ENCODE results near the gene TREM2. TPM values are rescaled to one million over a fixed set of nuclear protein-coding genes. Genes with fewer than 3 reads are reported as not detected.
A peak's percentile ranks its signal among the peaks of the same experiment; 100 is the strongest.

TREM2 gene
- total RNA-seq, 2 donors from 2014 or later, result not detected

DNA sequence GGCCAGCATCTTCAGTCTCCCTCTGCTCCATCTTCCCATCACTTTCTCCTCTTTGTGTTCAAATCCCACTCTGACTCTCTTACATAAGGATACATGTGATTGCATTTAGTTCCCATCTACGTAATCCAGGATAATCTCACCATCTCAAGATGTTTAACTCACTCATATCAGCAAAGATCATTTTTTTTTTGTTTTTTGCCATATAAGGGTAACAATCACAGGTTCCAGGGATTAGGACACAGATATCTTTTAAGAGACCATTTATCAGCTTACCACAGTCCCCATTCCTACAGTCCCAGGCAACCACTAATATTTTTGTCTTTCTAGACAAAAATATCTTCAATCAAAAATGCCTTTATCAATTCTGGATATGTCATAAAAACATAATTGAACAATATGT lies 41.2 kb upstream of the TREM2 start:
- H3K4me1 Mint-ChIP-seq, result peaks cover 8% of the 10 kb centered on the region
- no peaks in the 10 kb centered on the region for H3K9me3 Mint-ChIP-seq
- no peak overlapping the region for H3K9ac ChIP-seq (ENCODE audit: extremely low read depth, low read length, poor library complexity, severe bottlenecking)
- no peaks in the 10 kb centered on the region for H3K9me3 ChIP-seq (ENCODE audit: control insufficient read depth, low read length)
- H3K36me3 Mint-ChIP-seq (ENCODE audit: low read depth), result no peaks in the 10 kb centered on the region
- H3K4me1 ChIP-seq (ENCODE audit: control insufficient read depth, insufficient read depth, low read length), result no peaks in the 10 kb centered on the region
- no peak overlapping the region for H3K4me3 ChIP-seq (ENCODE audit: low read length)
- no peak overlapping the region for H3K27ac Mint-ChIP-seq
- no peaks in the 10 kb centered on the region for H3K27me3 ChIP-seq (ENCODE audit: control insufficient read depth, insufficient read depth, low read length, poor library complexity, severe bottlenecking)
- no peak overlapping the region for H3K27ac ChIP-seq (ENCODE audit: low read depth, low read length)
- TF ChIP-seq, protein P1, sequence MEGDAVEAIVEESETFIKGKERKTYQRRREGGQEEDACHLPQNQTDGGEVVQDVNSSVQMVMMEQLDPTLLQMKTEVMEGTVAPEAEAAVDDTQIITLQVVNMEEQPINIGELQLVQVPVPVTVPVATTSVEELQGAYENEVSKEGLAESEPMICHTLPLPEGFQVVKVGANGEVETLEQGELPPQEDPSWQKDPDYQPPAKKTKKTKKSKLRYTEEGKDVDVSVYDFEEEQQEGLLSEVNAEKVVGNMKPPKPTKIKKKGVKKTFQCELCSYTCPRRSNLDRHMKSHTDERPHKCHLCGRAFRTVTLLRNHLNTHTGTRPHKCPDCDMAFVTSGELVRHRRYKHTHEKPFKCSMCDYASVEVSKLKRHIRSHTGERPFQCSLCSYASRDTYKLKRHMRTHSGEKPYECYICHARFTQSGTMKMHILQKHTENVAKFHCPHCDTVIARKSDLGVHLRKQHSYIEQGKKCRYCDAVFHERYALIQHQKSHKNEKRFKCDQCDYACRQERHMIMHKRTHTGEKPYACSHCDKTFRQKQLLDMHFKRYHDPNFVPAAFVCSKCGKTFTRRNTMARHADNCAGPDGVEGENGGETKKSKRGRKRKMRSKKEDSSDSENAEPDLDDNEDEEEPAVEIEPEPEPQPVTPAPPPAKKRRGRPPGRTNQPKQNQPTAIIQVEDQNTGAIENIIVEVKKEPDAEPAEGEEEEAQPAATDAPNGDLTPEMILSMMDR (conservative IDR thresholded peaks at IDR 0.05), result no peak
- no peak overlapping the region for H3K4me3 Mint-ChIP-seq
- H3K27me3 Mint-ChIP-seq (ENCODE audit: insufficient read depth), result peaks cover 3% of the 10 kb centered on the region
- WGBS, 2 experiments (ENCODE audit: insufficient coverage in 1 of 2, insufficient read length in 1 of 2), result 94 to 100% methylated on average over 1 of the region's 1 CpG
- H3K36me3 ChIP-seq (ENCODE audit: control insufficient read depth, insufficient read depth, low read length), result no peaks in the 10 kb centered on the region
- DNase-seq, result no peak

GRCh38 chr6:41201764-41202173 lies 38.9 kb upstream of the TREM2 start:
- Mint-ChIP-seq H3K27me3 (ENCODE audit: insufficient read depth) (peaks cover 3% of the 10 kb centered on the region), H3K27ac (no peak overlapping the region), H3K4me1 (peaks cover 8% of the 10 kb centered on the region), H3K4me3 (no peak overlapping the region), H3K9me3 (no peaks in the 10 kb centered on the region), H3K36me3 (ENCODE audit: low read depth) (no peaks in the 10 kb centered on the region)
- no peak overlapping the region for H3K4me3 ChIP-seq (ENCODE audit: low read length)
- no peak overlapping the region for H3K27ac ChIP-seq (ENCODE audit: low read depth, low read length)
- WGBS, 2 experiments (ENCODE audit: insufficient coverage in 1 of 2, insufficient read length in 1 of 2), result 77 to 96% methylated on average over 7 to 8 of the region's 8 CpGs
- H3K27me3 ChIP-seq (ENCODE audit: control insufficient read depth, insufficient read depth, low read length, poor library complexity, severe bottlenecking), result peaks cover 4% of the 10 kb centered on the region
- H3K9ac ChIP-seq (ENCODE audit: extremely low read depth, low read length, poor library complexity, severe bottlenecking), result no peak overlapping the region
- DNase-seq, result peak; percentile 17
- H3K36me3 ChIP-seq (ENCODE audit: control insufficient read depth, insufficient read depth, low read length), result no peaks in the 10 kb centered on the region
- no peaks in the 10 kb centered on the region for H3K4me1 ChIP-seq (ENCODE audit: control insufficient read depth, insufficient read depth, low read length)
- TF ChIP-seq, protein P1 (conservative IDR thresholded peaks at IDR 0.05), result no peak
- no peaks in the 10 kb centered on the region for H3K9me3 ChIP-seq (ENCODE audit: control insufficient read depth, low read length)

DNA sequence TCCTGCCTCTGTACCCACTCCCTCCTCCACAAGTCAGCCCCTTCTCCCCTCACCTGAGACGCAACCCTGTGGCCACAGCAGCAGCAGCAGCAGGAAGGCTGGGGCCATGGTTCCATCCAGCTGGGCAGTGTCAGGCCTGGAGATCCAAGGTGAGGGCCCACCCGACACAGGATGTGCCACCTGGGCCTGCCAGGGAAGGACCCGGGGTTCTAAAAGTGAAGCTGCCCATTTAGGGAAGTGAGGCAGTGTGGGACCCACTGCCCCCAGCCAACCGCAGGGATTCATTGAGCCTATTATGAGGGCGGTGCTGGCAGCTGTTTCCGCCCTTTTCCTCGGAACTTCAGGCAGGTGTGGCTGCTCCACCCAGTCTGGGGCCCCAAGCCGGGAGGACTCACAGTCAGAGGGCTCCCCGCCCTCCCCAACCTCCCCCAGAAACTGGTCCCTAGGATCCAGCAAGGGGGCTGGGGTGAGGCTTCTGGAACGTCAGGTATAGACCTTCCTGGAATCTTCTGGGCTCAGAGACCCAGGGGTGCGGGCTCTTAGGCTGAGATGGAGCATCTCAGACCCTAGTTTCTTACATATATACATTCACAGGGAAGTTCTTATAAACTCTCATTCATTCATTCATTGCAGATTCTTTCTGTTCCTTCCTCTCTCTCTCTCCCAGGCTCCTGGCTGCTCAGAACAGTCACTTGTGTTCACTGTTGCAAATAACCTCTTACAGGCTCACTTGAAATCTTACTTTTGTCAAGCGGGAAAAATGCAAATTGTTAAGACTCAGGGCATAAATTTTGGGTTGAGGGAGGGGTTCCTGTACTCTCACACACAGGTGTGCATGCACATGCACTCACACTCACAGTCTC lies 38.2 kb upstream of the TREM2 start, which contains the start of gene TREML2:
Gene TREML2, minus strand, starts transcription at position 249 of the 863 bp plus-strand sequence. Its CDS starts 141 bp downstream, at position 108.
- no peak within 1 kb of the TSS for H3K4me3 ChIP-seq (ENCODE audit: low read length)
- no peaks in the 10 kb centered on the region for H3K36me3 ChIP-seq (ENCODE audit: control insufficient read depth, insufficient read depth, low read length)
- H3K27me3 ChIP-seq (ENCODE audit: control insufficient read depth, insufficient read depth, low read length, poor library complexity, severe bottlenecking), result peaks cover 10% of the 10 kb centered on the region
- Mint-ChIP-seq H3K4me1 (peaks cover 8% of the 10 kb centered on the region), H3K27ac (no peak within 1 kb of the TSS), H3K36me3 (ENCODE audit: low read depth) (no peaks in the 10 kb centered on the region), H3K27me3 (ENCODE audit: insufficient read depth) (peaks cover 8% of the 10 kb centered on the region), H3K9me3 (no peaks in the 10 kb centered on the region), H3K4me3 (no peak within 1 kb of the TSS)
- H3K9ac ChIP-seq (ENCODE audit: extremely low read depth, low read length, poor library complexity, severe bottlenecking), result no peak within 1 kb of the TSS
- no peaks in the 10 kb centered on the region for H3K9me3 ChIP-seq (ENCODE audit: control insufficient read depth, low read length)
- TF ChIP-seq, protein P1 (conservative IDR thresholded peaks at IDR 0.05), result no peak
- WGBS, 2 experiments (ENCODE audit: insufficient coverage in 1 of 2, insufficient read length in 1 of 2), result 82 to 94% methylated on average over 5 to 12 of the region's 12 CpGs
- DNase-seq, result peak; percentile 49
- H3K27ac ChIP-seq (ENCODE audit: low read depth, low read length), result no peak within 1 kb of the TSS
- no peaks in the 10 kb centered on the region for H3K4me1 ChIP-seq (ENCODE audit: control insufficient read depth, insufficient read depth, low read length)

Data from endodermal cell (in vitro differentiated cells).